Measurements from ENCODE around the gene PRKRIP1.
"Not testable (repeated sequence)": the region's sequence is repeated elsewhere in the genome, so short reads cannot be mapped to it uniquely, and the experiment has no call there.

Gene PRKRIP1

GRCh38 chr7:102432442-102433218 lies 36.5 kb downstream of the PRKRIP1 start:
- FAIRE-seq = no peak

- no peak for FAIRE-seq
These were observed 37.3 kb downstream of the PRKRIP1 start, which contains the start of gene ORAI2 for GRCh38 chr7:102433219-102434038. Gene ORAI2 (plus strand): TSS chr7:102433575. CDS start chr7:102438957, 5,382 bp downstream.

GRCh38 chr7:102434039-102434486 lies 37.9 kb downstream of the PRKRIP1 start:
- FAIRE-seq = no peak

GRCh38 chr7:102436118-102436517 lies 40.0 kb downstream of the PRKRIP1 start:
- FAIRE-seq = no peak

- FAIRE-seq = no peak
These were observed 44.0 kb downstream of the PRKRIP1 start for GRCh38 chr7:102439963-102440795.

GRCh38 chr7:102444961-102445673 lies 49.0 kb downstream of the PRKRIP1 start:
- no peak for FAIRE-seq

- FAIRE-seq = no peak
These were observed 49.5 kb downstream of the PRKRIP1 start for GRCh38 chr7:102445674-102446071.

- no peak for FAIRE-seq
These were observed 50.4 kb downstream of the PRKRIP1 start for GRCh38 chr7:102446387-102447156.

GRCh38 chr7:102447311-102447710 lies 51.1 kb downstream of the PRKRIP1 start:
- no peak for FAIRE-seq

GRCh38 chr7:102449136-102449535 lies 53.0 kb downstream of the PRKRIP1 start:
- no peak for FAIRE-seq

- no peak for FAIRE-seq
These were observed 54.1 kb downstream of the PRKRIP1 start for GRCh38 chr7:102450242-102450641.

- FAIRE-seq = no peak
These were observed 55.4 kb downstream of the PRKRIP1 start for GRCh38 chr7:102451371-102452054.

- FAIRE-seq = no peak
These were observed 56.3 kb downstream of the PRKRIP1 start for GRCh38 chr7:102452451-102452850.

GRCh38 chr7:102453319-102453718 lies 57.2 kb downstream of the PRKRIP1 start:
- FAIRE-seq = no peak

- no peak for FAIRE-seq
These were observed 58.3 kb downstream of the PRKRIP1 start for GRCh38 chr7:102454468-102454867.

GRCh38 chr7:102454932-102455331 lies 58.8 kb downstream of the PRKRIP1 start:
- not testable (repeated sequence) for FAIRE-seq

- no peak for FAIRE-seq
These were observed 59.4 kb downstream of the PRKRIP1 start for GRCh38 chr7:102455596-102455995.

- peak; percentile 86 for FAIRE-seq
These were observed 60.2 kb downstream of the PRKRIP1 start for GRCh38 chr7:102456327-102456726.

GRCh38 chr7:102457352-102457924 lies 61.3 kb downstream of the PRKRIP1 start:
- no peak for FAIRE-seq

GRCh38 chr7:102459221-102459844 lies 63.2 kb downstream of the PRKRIP1 start:
- FAIRE-seq = no peak
